ENCODE results near the gene FOXE1. TPM values are rescaled to one million over a fixed set of nuclear protein-coding genes. Genes with fewer than 3 reads are reported as not detected.

The FOXE1 gene
- total RNA-seq, 2 donors from 2014 or later, result 0.97 to 5.5 TPM

DNA sequence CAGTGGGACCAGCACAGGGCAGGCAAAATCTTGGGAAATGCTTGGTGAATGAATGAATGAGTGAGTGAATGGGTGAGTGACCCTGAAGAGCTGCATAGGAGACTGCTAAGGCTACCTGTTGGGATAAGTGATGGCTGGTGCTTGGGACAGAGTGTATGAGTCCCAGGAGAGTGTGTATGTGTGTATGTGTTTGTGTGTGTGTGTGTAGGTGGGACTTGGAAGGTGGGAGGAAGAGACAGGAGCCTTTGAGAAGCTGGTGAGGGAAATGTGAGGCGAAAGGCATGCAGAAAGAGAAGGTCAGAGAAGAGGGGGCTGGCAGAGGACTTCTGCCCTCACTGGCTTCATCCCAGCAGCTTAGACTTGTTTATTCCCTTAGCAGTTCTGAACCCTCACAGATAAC, 33.3 kb upstream of the FOXE1 start:
- Histone ChIP-seq H3K4me3 (no peak overlapping the region), H3K36me3 (no peaks in the 10 kb centered on the region), H3K4me1 (replicated peaks) (no peaks in the 10 kb centered on the region), H3K27ac (no peak overlapping the region), H3K9me3 (no peaks in the 10 kb centered on the region), H3K27me3 (replicated peaks; ENCODE audit: insufficient read depth) (no peaks in the 10 kb centered on the region)
- intact Hi-C loops (cut with DNase I), result no loop called here
- 76% methylated on average over 1 of the region's 1 CpG for WGBS
- TF ChIP-seq POLR2AphosphoS5 (IDR thresholded peaks at IDR 0.05) (no peak), POLR2A (IDR thresholded peaks at IDR 0.05) (no peak)
- TF ChIP-seq, protein P1, sequence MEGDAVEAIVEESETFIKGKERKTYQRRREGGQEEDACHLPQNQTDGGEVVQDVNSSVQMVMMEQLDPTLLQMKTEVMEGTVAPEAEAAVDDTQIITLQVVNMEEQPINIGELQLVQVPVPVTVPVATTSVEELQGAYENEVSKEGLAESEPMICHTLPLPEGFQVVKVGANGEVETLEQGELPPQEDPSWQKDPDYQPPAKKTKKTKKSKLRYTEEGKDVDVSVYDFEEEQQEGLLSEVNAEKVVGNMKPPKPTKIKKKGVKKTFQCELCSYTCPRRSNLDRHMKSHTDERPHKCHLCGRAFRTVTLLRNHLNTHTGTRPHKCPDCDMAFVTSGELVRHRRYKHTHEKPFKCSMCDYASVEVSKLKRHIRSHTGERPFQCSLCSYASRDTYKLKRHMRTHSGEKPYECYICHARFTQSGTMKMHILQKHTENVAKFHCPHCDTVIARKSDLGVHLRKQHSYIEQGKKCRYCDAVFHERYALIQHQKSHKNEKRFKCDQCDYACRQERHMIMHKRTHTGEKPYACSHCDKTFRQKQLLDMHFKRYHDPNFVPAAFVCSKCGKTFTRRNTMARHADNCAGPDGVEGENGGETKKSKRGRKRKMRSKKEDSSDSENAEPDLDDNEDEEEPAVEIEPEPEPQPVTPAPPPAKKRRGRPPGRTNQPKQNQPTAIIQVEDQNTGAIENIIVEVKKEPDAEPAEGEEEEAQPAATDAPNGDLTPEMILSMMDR (IDR thresholded peaks at IDR 0.05), result no peak
- DNase-seq (ENCODE audit: low spot score), result no peak

DNA sequence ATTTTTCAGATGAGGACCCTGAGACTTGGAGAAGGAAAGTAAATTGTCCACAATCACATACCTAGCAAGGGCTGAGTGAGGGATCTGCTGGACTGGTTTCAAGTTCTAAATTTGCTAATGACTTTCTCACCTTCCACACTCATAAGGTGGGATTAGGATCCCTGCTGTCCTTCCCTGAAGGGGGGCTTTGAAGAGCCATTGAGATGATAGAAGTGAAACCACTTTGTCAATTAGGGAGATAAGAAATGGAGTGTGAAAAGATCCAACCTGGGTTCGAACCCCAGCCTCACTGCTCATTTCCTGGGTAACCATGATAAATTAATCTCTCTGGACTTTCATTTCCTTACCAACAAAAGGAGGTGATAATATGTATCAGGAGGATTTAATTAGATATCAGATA, 32.7 kb upstream of the FOXE1 start:
- DNase-seq (ENCODE audit: low spot score), result no peak
- Histone ChIP-seq H3K36me3 (no peaks in the 10 kb centered on the region), H3K9me3 (no peaks in the 10 kb centered on the region), H3K27me3 (replicated peaks; ENCODE audit: insufficient read depth) (no peaks in the 10 kb centered on the region), H3K4me1 (replicated peaks) (no peaks in the 10 kb centered on the region), H3K4me3 (no peak overlapping the region), H3K27ac (no peak overlapping the region)
- WGBS, result 17% methylated on average over 1 of the region's 1 CpG
- intact Hi-C loops (cut with DNase I), result no loop called here
- TF ChIP-seq, protein P1 (IDR thresholded peaks at IDR 0.05), result no peak
- TF ChIP-seq POLR2A (IDR thresholded peaks at IDR 0.05), result no peak
- TF ChIP-seq POLR2AphosphoS5 (IDR thresholded peaks at IDR 0.05), result no peak

DNA sequence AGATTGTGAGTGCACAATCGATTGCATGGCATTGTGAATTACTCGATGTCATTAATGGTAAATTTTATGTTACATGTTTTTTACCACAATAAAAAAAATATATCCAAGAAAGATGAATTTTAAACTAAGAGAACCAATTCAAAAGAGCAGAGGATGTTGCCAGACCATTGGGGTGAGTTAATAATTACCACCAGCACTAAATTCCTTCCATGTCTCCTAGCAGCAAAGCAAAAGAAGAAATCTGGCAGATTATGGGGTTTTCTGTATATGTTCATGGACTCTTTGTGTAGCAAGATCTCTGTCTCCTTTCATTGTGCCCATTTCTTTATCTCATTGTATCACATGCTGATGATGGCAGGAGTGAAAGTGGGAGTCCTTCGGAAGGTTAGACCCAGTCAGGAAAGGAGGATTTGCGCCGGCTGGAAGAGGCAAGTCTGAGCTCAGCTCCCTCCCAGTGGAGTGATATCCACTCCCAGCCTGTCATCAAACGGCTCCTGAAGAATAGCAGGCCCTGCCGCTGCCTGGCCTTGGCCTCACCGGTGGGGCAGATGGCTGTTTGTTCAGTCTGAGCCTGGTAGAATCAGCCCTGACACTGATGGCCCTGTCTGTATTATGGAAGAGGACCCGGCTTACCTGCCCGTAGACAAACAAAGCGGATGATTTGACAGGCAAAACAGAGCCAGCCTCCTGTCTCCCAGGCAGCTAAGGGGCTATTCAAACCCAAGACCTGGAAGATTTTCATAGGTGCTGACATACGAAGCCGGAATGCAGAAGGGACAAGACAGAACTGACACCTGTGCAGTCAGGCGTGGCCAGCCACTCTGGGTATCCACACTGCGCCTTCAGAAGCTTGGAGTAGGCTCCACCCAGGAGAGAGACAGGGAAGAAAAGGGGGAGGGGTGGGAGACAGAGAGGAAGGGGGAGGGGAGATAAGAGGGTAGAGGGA, 21.9 kb upstream of the FOXE1 start:
- Histone ChIP-seq H3K4me3 (no peak overlapping the region), H3K36me3 (no peaks in the 10 kb centered on the region), H3K9me3 (no peaks in the 10 kb centered on the region), H3K27me3 (replicated peaks; ENCODE audit: insufficient read depth) (no peaks in the 10 kb centered on the region), H3K27ac (no peak overlapping the region), H3K4me1 (replicated peaks) (no peaks in the 10 kb centered on the region)
- DNase-seq (ENCODE audit: low spot score), result no peak
- no peak for TF ChIP-seq POLR2AphosphoS5 (IDR thresholded peaks at IDR 0.05)
- TF ChIP-seq, protein P1 (IDR thresholded peaks at IDR 0.05), result no peak
- TF ChIP-seq POLR2A (IDR thresholded peaks at IDR 0.05), result no peak
- 38% methylated on average over 15 of the region's 15 CpGs for WGBS
- intact Hi-C loops (cut with DNase I), result no loop called here

DNA sequence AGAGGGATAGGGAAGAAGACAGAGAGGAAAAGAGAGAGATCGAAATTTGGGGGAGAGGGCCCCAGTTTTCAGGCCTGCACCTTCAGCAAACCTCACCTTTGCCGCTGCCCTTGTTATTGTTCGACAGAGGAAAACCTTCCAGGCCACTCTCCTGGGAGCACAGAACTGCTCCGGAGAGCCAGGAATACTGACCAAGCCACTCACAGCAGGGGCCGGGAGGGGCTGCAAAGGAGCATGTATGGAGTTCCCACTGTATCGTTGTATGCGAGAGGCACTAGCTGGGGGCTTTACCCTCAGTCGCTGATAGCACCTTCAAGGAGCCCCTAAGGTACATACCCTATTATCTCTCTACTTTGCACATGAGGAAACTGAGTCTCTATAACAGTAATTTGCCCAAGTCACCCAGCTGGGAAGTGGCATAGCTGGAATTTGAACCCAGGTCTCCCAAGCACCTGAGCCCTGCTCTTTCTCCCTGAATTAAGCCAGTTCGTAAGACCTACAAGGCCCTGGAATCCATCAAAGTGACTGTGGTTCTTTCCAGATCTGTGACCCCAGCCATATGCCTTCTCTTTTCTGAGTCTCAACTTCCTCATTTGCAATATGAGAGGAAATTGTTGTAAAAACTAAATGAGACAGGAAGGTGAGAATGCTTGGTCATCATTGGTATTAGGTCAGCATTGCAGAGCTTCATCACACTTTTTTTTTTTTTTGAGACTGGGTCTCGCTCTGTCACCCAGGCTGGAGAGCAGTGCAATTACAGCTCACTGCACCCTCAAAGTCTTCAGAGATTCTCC, 21.0 kb upstream of the FOXE1 start:
- intact Hi-C loops (cut with DNase I), result no loop called here
- no peaks in the 10 kb centered on the region for H3K36me3 ChIP-seq
- H3K9me3 ChIP-seq, result no peaks in the 10 kb centered on the region
- DNase-seq (ENCODE audit: low spot score), result no peak
- H3K27ac ChIP-seq, result no peak overlapping the region
- TF ChIP-seq, protein P1 (IDR thresholded peaks at IDR 0.05), result no peak
- TF ChIP-seq POLR2AphosphoS5 (IDR thresholded peaks at IDR 0.05) (no peak), POLR2A (IDR thresholded peaks at IDR 0.05) (no peak)
- H3K27me3 ChIP-seq (replicated peaks; ENCODE audit: insufficient read depth), result no peaks in the 10 kb centered on the region
- no peaks in the 10 kb centered on the region for H3K4me1 ChIP-seq (replicated peaks)
- WGBS, result 70% methylated on average over 10 of the region's 10 CpGs
- no peak overlapping the region for H3K4me3 ChIP-seq
